ENCODE data around the gene IL1RAPL2.
"Not testable (repeated sequence)": the region's sequence is repeated elsewhere in the genome, so short reads cannot be mapped to it uniquely, and the experiment has no call there.

Gene IL1RAPL2

GRCh38 chrX:104863466-104863865 lies 297.5 kb downstream of the IL1RAPL2 start:
- no peak for DNase-seq

GRCh38 chrX:104864296-104864695 lies 298.3 kb downstream of the IL1RAPL2 start:
- DNase-seq = no peak

DNA sequence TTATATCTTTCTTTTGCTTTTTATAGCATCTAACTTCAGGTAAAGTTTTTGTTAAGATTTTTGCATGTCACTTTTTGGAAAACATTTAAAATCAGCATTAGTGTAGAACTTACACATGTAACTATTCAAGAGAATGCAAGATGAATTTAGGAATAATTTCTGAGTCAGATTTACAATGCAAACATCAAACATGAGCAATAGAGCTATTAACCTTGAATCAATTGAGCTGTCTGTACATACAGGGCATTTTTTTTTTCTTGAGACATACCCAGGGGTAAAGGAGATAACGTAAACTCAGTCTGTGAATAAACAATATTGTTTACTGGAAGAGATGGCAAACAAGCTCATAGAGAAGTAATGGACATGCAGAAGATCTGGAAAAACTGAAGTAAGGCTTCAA lies 311.5 kb downstream of the IL1RAPL2 start:
- DNase-seq = no peak

DNA sequence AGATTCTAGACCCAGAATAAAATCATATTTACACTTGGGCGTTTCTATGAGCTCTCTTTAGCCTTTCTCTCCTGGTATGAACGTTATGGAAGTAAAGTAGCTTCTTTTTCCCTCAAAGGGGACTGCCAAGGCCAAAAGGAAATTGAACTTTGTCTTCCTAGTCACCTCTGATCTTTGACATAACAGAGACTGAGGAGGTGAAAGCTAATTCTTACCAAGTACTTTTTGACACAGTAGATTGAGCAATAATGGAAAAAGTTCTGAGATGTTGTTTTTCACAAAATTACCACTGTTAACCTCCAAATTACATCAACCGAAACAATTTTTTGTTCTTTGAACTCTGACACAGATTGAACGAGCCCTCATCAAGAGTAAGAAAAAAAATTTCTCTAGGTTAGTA lies 336.1 kb downstream of the IL1RAPL2 start:
- DNase-seq = no peak

DNA sequence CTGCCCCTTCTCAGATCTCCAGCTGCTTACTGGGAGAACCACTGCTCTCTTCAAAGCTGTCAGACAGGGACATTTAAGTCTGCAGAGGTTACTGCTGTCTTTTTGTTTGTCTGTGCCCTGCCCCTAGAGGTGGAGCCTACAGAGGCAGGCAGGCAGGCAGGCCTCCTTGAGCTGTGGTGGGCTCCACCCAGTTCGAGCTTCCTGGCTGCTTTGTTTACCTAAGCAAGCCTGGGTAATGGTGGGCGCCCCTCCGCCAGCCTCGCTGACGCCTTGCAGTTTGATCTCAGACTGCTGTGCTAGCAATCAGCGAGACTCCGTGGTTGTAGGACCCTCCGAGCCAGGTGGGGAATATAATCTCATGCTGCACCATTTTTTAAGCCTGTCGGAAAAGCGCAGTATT lies 343.7 kb downstream of the IL1RAPL2 start:
- DNase-seq = not testable (repeated sequence)

DNA sequence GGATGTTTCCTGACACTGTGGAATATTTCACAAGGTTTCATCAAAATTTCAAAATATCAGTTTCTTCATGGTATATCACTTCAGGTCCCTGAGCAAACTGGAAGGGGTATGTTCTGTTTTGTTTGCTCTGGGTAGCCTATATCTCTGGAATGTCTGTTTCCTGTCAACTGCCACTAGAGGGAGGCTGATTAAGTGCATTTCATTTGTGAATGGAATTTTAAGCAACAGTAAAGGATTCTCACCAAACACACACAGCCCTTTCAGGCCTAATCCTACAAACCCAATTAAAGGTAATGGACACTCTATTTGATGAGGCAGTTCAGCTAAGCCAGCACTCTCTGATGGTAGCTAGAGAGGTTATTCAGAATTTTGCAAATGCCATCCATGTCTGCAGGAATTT lies 347.3 kb downstream of the IL1RAPL2 start:
- no peak for DNase-seq

- DNase-seq = not testable (repeated sequence)
These were observed 348.7 kb downstream of the IL1RAPL2 start for GRCh38 chrX:104914686-104915085.

GRCh38 chrX:104918122-104918521 lies 352.1 kb downstream of the IL1RAPL2 start:
- DNase-seq = no peak

GRCh38 chrX:104921584-104922205 lies 355.7 kb downstream of the IL1RAPL2 start:
- no peak for DNase-seq

DNA sequence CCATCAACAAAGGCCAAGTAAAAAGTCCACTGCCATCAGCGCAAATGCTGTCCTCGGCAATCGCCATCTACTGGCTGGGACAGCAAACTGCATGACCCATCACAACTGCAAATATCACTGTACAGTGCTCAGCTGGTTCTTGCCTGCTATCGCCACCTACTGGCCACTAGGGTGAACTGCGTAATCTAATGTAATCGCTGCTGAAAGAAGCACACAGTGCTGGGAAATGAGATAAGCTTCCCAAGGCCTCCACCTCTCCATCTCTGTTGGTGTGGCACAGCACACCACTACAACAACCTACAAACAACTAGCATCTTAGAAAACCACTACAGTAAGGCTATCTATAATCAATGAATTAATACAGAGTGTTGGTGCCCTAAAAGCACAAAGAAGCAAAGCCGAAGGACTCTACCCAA lies 356.2 kb downstream of the IL1RAPL2 start:
- DNase-seq = peak; percentile 29

GRCh38 chrX:104929324-104929723 lies 363.3 kb downstream of the IL1RAPL2 start:
- no peak for DNase-seq

DNA sequence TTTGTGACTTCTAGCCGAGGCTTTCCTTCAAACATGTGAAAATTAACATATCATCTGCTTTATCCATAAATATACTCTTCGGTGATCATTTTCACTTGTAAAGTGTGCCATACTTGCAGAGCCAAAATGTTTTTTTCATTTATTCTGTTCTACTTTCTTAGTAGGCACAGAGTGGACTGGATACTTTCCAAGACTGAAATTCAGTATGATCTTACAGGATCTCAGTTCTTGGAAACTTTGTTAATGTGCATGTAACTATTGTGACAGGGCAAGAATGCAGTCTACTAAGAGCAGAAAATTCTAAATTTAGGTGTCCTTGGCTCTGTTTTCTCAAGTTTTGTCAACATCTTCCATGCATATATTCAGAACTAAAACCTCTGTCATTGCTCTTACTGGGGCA lies 369.6 kb downstream of the IL1RAPL2 start:
- no peak for DNase-seq

DNA sequence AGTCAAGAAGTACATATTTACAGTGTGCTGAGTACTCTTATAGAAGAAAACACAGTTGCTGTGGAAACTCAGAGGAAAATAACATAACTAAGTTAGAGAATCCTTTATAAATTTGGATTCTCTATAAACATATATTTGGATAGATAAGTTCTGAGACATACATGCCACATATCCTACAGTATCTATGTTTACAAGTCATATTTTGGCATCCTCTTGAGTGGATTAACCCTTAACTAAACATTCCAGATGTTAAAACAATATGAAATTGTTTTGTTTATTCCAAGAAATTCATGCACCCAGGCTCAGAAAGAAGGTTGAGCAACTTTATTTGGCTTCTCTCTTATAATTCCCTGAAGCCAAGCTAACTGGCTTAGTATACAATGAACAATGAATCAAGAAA lies 387.3 kb downstream of the IL1RAPL2 start:
- DNase-seq = no peak

GRCh38 chrX:104961926-104962325 lies 395.9 kb downstream of the IL1RAPL2 start:
- DNase-seq = no peak

DNA sequence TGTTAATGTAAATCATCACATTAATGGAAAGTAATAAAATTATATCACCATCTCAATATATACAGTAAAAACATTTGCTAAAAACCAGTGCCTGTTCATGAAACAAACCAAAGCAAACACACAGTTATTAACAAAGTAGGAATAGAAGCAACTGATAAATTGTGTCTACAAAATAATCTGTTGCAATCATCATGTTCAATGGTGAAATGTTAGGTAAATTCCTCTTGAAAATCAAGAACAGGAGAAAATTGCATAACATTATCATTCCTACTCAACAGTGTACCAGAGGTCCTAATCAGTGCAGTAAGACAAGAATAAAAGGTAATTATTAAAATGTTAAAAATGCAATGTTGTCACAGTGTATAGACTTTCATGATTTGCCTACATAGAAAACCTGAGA lies 402.2 kb downstream of the IL1RAPL2 start:
- no peak for DNase-seq

- no peak for DNase-seq
These were observed 406.7 kb downstream of the IL1RAPL2 start for GRCh38 chrX:104972737-104973136.

DNA sequence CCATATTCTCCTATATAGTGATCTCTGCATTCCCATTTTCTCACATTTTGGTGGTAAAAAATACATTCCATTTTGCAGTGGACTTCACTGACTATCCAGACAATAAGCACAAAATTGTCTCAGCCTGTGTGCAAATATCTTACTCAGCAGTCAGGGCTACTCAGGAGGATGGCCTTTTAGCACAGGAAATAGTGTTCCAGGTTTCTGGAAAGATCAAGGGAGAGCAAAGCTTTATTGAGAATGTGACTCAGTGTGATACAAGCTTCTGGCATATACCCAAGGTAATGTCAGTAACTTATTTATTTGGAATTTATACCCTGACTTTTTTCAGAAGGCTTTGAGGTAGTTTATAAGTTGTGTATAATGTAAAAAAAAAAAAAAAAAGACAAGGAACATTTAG lies 421.1 kb downstream of the IL1RAPL2 start:
- DNase-seq = no peak

- DNase-seq = no peak
These were observed 422.0 kb downstream of the IL1RAPL2 start for GRCh38 chrX:104988038-104988437.

- DNase-seq = no peak
These were observed 429.5 kb downstream of the IL1RAPL2 start for GRCh38 chrX:104995546-104995945.

DNA sequence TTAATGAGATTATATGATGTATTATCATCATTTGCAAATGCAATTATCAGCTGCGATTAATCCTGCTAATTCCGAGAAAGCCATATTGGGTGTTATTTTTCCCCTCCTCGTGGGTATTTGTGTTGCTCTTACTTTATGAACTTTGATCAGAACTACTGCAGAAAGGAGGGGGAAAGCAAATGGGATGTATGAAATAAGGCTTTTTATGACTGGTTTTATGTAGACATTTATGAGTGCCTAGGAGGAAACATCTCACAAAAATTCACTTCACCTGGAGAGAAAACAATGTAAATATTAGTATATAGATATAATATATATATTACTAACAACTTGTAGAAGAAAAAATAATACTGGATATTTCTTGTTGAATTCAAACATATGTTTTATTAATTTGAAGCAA lies 440.1 kb downstream of the IL1RAPL2 start:
- no peak for DNase-seq

GRCh38 chrX:105006996-105007395 lies 441.0 kb downstream of the IL1RAPL2 start:
- DNase-seq = no peak

DNA sequence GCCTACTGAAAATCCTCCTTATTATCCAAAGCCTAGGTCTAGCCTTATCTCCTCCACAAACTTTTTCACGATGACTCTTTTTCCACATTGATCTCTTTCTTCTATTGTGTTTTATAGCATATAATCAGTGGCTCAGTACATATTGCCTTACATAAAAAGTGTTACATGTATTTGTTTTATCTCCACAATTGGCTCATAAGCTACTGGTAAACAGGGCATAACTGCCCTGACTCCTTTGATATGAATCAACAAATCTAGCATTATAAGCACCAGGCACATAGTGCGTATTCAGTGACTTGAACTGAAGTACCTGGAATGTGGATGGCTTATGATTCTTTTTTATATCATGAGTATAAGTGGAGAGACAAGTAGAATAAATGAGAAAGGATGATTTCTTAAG lies 447.7 kb downstream of the IL1RAPL2 start:
- DNase-seq = no peak

GRCh38 chrX:105017641-105018040 lies 451.6 kb downstream of the IL1RAPL2 start:
- DNase-seq = no peak

DNA sequence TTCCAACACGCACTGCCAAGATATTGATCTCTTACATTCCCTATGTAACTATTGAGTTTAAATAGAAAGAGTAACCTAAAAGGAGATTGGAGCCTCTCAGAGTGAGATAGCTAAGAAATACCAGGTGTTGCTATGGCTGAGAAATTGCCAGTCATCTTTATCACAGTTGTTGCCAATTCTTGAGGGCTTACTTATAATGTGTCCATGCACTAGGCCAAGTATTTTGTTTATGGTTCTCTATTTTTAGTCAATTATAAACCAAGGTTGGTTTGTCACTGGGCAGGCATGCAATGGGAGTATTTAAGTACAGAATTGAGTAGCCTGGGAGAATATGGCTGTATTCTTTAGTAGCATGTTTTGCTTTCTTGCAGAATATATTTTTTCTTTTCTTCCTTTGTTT lies 452.9 kb downstream of the IL1RAPL2 start:
- no peak for DNase-seq

DNA sequence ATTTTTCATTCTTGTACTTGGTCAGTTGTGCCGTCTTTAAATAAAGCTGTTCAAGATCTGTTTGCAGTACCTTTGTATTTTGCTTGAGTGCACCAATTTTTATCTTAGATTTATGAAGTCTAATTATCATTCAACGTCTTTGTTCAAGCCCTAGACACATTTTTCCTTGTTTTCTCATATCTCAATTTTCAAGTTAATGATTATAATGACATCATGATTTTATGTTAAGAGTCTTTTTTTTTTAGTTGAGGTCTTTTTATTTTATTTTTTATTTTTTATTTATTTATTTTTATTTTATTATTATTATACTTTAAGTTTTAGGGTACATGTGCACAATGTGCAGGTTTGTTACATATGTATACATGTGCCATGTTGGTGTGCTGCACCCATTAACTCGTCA lies 463.0 kb downstream of the IL1RAPL2 start:
- not testable (repeated sequence) for DNase-seq
